GM18517 (cell line): Measurements from ENCODE around the gene ARHGAP10.

Experiments
- ATAC-seq: cut with Tn5 transposase; IDR thresholded peaks from one replicate; pipeline ENCODE4 v1.9.1; 2021; ENCODE audit warnings: mild to moderate bottlenecking, moderate library complexity; ENCODE audit not compliant: unreplicated experiment

The ARHGAP10 gene

DNA sequence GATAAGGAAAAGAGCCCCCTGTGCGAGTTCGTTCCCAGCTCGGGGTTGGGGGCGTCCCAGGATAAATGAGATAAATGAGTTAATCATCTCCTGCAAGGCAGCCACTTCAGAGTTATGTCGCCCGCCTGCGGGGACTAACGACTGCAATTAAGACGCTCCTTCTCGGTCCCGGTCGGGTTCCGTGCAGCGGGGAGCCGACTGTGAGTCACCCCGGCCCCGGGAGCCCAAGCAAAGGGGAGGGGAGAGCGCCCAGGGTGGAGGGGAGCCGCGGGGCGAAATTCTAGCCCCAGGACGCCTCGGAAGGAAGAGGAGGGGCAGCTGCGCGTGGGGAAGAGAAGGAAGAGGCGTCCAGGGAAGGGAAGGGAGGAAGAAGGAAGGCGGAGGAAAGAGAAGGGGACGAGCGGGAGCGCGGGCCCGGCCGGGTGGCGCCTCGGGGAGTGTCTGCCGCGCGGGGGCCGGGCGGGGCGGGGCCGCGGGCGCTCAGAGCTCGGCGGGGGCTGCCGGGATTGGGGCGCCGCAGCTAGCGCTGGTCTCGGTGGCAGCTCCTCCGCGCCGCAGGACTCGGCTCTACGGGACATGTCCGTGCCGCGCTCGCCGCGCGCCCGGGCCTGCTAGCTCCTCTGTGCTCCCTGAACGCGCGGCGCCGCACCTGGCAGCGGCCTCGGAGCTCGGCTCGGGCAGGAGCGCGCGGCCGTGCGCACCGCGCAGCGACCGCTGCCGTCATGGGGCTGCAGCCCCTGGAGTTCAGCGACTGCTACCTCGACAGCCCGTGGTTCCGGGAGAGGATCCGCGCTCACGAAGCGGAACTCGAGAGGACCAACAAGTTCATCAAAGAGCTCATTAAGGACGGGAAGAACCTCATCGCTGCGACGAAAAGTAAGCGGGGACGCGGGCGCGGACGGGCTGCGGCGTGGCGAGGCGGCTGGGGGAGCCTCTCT is at the start of gene ARHGAP10:
Gene ARHGAP10 (plus strand): TSS at position 509 of the 938 bp plus-strand sequence. CDS start 214 bp downstream, at position 723.
- ATAC-seq = peak; percentile 64

- no peak for ATAC-seq
Observed at GRCh38 chr4:147682755-147683154, 49.1 kb upstream of the ARHGAP10 start.

DNA sequence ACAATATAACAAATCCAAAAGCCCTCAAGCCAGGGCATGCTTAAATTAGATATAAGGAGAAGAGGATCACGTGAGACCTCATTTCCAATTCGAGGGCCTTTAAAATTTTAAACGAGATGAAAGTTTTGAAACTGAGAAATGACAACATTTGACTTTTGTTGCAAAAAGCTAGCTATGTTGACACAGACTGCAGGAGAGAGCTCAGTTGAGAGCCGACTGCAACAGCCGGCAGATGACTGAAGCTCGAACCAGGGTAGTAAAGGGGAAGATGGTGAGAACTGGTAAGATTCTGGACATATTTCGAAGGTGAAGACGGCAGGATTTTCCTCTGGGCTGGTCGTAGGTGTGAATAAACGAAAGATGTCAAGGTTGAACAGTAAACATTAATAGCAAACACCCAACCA is 48.7 kb upstream of the ARHGAP10 start:
- no peak for ATAC-seq

GRCh38 chr4:147683717-147684700 is 47.9 kb upstream of the ARHGAP10 start, which contains the start of gene PRMT9:
TSS of gene PRMT9 (minus strand) at chr4:147684163. CDS start at chr4:147683987, 176 bp downstream.
- ATAC-seq = peak; percentile 99

GRCh38 chr4:147689067-147689466 is 42.8 kb upstream of the ARHGAP10 start:
- no peak for ATAC-seq

DNA sequence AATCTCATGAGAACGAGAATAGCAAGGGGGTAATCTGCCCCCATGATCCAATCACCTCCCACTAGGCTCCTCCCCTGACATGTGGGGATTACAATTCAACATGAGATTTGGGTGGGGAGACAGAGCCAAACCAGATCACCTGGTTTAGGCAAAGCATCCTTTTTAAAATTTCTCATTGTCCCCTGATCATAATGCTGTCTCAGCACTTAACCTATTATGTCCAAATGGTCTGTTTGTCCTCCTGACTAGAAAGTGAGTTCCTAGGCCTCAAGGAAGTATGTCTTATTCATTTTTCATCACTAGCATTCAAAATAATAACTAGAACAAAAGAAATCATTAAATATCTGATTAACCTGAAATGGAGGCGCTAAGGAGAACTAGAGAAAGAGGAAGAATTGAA is 40.1 kb upstream of the ARHGAP10 start:
- no peak for ATAC-seq

DNA sequence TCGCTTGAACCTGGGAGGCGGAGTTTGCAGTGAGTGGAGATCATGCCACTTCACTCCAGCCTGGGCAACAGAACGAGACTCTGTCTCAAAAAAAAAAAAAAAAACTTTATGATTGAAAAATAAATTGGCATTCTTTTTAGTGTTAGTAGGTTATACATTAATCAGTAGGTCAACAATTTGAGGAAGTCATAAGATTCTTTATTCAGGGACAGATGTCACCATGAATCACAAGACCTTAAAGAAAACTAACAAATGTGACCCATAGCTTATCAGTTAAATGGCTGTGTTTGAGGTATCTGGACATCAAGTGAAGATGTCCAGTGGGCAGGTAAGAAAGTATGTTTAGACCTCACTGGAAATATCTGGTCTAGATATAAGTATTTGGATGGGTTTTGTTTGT is 38.7 kb upstream of the ARHGAP10 start:
- ATAC-seq = no peak

- ATAC-seq = no peak
Observed at GRCh38 chr4:147696866-147697265, 35.0 kb upstream of the ARHGAP10 start.

DNA sequence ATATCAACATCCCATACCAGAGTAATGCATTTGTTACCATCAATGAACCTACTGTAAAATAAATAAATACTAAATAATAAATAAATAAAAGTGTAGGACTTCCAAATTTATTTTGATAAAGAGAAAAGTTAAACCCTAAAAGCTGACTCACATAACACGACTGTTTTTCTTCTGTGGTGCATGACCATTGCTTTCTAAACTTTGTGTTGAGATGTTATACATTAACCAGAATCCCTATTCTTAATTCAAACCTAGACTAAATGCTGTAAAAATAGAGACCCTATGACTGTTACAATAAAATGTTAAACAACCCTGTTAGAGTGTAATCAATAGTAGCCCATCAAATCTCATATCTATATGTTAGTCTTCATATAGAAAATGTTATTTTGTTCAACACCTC is 27.0 kb upstream of the ARHGAP10 start:
- no peak for ATAC-seq

GRCh38 chr4:147707892-147708672 is 23.8 kb upstream of the ARHGAP10 start:
- peak; percentile 77 for ATAC-seq

DNA sequence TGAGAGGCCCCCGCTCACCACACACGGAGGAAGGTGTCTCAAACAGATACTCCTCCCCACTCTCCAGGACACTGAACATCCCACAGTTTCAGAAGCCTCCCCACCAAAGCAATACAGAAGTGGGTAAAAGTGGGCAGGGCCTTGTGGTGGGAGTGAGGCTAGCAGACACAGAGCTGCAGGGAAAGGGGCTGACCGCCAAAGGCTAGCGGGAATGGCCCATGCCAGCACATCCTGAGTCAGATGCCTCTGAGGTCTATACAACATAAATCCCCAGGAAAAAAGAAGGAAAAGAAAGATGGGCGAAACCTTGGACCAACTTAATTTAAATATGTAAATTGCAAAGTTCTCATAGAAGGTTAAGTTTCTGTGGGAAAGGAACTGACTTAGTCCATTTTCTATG is 21.9 kb upstream of the ARHGAP10 start:
- ATAC-seq = no peak

- ATAC-seq = no peak
Observed at GRCh38 chr4:147714575-147715401, 17.1 kb upstream of the ARHGAP10 start.

DNA sequence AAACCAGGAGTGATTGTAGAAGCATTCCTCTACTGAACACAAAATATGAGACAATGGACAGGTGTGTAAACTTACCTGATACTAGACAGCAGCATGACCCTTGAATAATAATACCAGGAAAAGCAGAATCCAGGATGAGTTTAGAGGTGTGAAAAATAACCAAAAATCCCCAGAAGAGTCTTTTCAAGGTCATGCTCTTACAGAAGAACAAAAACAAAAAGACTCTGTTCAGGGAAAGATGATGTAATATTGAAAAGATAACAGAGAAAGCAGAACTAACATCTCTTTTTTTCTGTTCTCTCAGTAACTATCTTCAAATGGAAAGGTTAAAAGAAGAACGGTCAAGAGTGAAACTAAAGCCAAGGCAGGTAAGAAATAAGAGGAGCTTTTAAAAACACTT is 14.0 kb upstream of the ARHGAP10 start:
- ATAC-seq = peak; percentile 95

GRCh38 chr4:147723326-147723725 is 8.6 kb upstream of the ARHGAP10 start:
- no peak for ATAC-seq

- ATAC-seq = no peak
Observed at GRCh38 chr4:147724468-147725201, 7.3 kb upstream of the ARHGAP10 start.

- ATAC-seq = no peak
Observed at GRCh38 chr4:147725673-147726072, 6.2 kb upstream of the ARHGAP10 start.

DNA sequence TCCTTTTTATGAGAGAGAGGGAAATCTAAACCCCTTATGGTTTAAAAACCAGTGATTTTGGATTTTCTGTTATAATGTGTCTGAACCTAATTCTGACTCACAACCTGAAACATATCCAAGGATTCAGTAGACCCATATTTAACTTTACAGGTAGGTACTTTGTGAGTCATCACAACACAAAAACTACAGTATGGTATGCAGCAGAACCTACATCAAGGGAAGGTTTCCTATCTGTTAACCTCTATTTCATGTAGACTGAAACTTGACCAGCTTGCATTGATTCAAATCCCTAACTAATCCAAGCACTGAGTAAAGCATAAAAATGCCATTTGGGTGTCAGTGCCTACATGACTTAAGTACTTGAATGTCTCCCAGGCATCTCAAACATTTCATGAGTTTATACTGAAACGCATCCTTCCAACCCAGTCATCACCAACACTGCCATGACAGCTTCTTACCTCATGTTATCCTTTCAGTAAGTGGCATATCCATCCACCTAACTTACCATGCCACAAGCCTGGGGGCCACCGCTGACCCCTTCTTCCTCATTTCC is 4.3 kb upstream of the ARHGAP10 start:
- no peak for ATAC-seq

GRCh38 chr4:147730333-147730732 is 1.6 kb upstream of the ARHGAP10 start:
- ATAC-seq = no peak
